ENCODE results near the gene CCDC6.
"Not testable (repeated sequence)": the region's sequence is repeated elsewhere in the genome, so short reads cannot be mapped to it uniquely, and the experiment has no call there.

CCDC6 gene

DNA sequence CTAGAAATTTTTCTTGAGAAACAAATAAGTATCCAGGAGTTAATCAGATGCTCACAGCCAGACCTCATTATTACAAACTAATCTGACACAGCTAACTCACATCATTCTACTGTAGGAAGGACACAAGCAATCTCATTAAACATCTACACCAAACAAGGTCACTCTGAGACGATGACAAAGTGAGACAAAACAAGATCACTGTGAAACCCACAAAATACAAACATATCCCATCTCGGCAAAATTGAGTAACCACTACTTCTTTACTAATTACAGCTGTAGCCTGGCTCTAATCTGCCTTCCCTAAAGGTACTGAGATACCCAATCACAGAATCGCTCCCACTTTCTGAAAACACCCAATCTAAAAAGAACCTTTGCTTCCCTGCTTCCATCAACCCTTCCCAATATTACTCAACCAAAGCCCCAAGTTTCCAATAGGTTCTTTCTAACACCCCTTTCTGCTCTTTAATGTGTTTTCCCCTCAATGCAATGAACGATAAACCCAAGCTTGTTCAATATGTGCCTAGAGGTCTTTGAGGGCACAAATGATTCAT lies 26.9 kb downstream of the CCDC6 start:
- DNase-seq, result no peak

DNA sequence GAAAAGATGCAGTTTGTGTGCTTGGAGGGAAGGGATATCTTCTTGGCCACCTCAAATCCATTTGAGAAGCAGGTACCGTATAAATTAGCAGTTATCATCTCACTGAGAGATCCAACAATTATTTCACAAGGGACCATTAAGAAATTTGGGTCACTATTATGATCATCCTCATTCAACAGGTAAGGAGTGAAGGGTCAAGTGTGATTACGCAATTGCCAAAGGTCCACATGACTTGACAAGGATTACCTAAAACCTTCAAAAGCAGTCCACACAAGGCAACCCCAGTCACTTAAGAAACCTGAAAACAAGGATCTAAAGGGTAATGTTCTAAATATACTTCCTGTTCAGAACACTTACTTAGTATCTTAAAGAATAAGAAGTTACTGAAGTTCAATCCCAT lies 27.4 kb downstream of the CCDC6 start:
- no peak for DNase-seq

DNA sequence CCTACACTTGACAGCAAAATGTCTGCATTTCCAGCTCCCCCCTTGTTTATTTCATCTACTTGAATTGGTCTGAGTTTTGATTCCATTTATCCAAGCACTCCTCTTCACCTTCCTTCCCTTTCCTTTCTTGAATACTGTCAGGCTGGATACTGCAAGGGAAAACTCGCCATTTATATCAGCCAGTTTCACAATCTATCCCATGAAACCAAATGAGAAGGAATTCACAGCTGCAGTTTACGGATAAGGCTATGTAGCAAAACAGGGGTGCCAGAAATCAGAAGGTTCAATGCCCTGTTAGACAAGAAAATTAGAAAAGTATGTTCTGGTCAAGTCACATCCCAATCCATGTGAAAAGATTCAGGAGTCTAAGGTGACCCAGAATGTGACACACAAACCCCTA lies 28.1 kb downstream of the CCDC6 start:
- DNase-seq, result no peak

DNA sequence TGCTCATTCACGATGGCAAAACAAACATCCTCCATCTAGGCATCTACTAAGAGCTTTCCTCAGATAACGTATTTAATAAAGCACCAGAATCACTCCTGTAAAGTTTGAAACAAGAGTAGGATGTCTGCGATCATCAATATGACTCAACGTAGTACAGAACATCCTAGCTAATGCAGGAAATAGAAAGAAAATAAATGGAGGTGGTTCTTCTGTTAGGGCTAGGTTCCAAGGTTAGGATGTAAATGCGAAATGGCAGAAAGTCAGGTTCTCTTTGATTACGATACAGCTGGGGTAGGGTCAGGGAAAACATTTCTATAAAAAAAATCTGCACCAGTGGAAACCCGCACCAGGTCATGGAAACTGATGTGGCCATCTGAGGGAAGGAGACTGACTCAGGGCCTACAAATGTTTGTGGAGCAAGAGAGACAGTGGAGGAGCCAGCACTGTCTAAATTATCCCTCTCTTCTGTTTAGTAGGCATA lies 29.1 kb downstream of the CCDC6 start:
- no peak for DNase-seq

DNA sequence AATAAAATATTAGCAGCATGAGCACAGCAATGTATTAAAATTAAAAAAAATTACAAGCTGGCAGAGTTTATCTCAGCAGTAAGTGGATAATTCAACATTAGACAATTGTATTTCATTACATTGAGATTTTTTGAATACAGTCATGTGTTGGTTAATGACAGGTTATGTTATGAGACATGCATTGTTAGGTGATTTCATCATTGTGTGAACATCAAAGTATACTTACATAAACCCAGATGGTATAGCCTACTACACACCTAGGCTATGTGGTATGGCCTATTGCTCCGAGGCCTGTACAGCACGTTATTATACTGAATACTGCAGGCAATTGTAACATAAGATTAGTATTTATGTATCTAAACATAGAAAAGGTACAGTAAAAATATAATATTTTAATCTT lies 29.7 kb downstream of the CCDC6 start:
- no peak for DNase-seq

DNA sequence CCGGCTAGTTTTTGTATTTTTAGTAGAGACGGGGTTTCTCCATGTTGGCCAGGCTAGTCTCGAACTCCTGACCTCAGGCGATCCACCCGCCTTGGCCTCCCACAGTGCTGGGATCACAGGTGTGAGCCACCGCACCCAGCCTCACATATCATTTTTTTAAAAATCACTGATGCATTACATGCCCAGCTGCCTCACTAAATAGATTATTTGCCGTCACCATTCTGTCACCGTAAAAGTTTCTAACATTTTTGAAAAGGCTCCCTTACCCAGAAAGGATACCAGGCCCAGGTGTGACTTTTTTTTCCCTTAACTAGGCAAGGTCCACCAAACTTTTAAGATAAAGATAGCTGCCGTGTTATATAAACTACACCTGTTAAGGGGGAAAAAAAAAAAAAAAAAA lies 30.1 kb downstream of the CCDC6 start:
- DNase-seq, result not testable (repeated sequence)

DNA sequence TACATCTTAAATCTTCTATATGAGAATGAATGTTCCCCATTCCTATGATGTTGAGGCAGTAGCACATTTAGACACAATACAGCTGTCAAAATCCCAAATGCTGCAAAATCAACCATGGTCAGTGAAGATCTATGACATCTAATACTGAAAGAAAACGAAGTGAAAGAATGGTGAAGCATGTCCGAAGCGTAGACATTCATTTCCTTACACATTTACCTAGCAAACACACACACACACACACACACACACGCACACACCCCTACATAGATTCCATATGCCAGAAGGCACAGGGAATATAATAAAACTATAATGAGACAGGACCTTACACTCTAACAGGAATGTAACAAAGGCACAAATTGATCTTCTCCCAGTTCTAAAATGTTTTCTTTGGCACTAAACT lies 32.5 kb downstream of the CCDC6 start:
- no peak for DNase-seq

DNA sequence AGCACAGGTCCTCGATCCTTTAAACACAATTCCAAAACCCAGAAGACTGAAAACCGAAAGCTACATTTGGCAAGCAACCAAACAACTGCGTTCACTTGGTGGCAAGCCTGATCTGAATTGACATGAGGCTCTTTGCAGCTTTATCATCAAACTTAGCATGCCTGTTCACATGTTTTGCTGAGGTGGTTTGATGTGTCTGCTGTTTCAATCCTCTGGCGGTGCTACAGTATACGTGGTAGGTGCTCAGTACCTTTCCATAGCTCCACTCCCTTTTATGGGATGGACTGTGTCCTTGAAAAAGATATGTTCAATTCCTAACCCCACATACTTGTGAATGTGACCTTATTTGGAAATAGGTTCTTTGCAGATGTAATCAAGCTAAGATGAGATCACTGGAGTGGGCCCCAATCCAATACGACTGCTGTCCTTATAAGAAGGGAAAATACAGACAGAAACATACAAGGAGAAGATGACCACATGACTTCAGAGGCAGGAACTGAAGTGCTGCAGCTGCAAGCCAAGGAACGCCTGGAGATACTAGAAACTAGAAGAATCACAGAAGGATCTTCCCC lies 33.4 kb downstream of the CCDC6 start:
- DNase-seq, result no peak

DNA sequence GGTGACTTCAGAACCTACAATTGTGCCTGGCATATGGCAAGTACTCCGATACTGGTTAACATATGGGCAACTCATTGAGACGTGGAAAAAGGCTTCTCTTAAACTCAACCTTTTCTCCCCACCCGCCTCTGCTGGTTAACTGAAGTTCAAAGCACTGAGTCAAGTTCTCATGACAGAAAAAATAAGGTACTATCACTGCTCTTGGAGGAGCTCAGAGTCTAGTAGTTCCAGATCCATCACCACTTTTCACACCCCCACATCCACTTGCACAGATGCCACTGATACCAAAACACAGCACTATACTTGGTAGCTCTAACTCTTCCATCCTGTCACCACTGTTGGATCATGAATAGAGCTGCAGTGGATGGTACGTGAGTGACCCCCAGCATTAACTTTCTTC lies 36.2 kb downstream of the CCDC6 start:
- no peak for DNase-seq

DNA sequence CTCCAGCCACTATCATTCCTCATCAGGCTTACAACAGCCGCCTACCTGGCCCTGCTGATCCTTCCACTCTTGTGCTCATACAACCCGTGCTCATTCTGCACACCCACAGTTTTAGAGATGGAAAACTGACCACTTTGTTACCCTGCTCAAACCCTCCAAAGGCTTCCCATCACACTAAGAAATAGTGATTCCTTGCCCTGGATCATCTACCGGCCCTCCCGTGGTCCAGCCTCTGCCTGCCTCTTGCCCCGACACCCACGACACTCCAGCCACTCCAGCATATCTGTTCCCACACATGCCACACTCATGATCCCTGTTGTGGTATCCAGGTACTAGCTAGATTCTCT lies 36.8 kb downstream of the CCDC6 start:
- DNase-seq, result no peak

DNA sequence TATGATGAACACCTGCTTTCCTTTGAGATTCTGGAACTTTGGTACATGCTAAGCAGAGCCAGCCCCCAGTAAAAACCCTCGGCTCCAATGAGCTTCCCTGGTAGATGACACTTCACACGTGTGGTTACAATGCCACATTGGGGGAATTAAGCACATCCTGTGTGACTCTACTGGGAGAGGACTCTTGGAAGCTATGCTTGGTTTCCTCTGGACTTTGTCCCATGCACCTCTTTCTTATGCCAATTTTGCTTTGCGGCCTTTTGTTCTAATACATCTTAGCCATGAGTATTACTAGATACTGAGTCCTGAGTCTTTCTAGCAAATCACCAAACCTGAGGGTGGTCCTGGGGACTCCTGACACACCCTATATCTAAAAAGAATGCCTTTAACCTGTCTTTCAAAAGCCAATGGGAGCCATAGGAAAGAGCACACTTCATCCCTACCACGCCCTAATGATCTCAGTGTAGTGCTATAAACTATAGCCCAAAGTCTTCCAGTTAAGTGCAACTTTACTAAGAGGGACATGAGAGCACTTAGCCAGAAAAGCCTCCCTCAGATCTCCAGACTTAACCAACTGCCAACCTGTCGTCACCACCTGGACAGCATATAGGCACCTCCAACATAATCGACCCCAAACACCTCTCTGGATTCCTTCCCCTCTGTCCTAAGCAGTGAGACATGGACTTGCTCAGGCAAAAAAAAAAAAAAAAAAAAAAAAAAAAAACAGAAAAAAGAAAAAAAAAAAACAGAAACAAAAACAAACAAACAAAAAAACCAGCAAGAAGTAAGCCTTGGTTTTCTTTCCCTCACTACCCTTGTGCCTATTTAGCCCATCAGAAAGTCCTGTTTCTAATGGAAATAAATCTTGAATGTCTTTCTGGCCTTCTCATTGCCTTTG lies 37.4 kb downstream of the CCDC6 start:
- no peak for DNase-seq

DNA sequence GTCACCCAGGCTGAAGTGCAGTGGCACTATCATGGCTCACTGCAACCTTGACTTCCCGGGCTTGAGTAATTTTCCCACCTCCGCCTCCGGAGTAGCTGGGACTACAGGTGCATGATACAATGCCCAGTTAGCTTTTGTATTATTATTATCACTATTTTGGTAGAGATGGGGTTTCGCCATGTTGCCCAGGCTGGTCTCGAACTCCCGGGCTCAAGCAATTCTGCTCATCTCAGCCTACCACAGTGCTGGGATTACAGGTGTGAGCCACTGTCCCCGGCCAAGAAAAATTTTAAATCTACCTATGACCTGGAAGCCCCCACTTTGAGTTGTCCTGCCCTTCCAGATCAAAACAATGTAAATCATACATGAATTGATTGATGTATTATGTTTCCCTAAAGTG lies 38.8 kb downstream of the CCDC6 start:
- no peak for DNase-seq

DNA sequence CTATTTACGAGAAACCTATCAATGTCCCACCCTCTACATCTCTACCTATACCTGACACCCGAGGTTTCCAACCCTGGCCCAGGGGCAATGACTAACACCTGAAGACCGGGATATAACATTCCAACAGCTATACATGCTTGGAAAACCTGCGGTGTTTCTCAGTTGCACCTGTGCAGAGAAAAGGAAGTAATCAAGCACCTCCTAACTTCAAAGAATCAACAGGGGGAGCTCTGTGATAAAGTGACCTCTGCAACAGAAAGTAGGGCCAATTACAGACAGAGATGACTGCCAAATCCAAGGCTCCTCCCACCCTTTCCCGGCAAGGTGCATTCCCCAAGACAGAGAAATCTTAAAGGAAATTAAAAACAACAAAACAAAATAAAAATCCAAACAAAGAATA lies 41.3 kb downstream of the CCDC6 start:
- no peak for DNase-seq

DNA sequence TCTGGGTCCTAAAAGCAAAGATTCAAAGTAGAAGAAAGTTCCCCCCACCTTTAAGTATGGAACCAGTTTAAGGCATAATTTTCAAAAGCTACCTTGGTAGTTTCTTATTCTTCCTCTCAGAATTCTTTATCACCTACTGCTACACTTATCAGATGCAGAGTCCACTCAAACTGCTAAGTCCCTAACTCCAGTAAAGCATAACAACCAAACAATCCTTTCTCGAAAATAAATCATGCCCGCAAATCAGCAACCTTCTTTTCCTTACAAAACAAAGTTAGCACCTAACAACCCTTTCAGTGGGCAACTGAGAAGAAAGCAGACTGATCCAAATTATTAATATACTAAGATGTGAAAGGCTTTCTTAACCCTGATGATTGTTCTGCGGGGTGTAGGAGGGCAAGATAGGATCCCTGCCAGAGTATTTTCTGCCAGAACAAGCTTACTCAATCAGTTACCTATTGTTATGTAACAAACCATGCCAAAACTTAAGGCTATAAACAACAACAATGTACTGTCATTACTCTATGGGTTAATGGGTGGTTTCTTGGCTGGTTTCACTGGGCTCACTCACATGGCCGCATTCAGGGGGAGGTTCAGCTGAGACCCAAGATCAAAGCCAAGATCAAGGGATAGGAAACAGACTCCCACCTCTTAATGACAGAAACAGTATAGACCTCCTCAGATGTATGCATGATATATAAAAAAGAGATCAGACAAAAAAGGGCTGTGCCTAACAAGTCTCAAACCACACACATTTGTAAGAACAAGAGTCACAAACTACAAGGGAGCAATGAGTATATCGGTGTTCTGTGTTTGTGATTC lies 42.0 kb downstream of the CCDC6 start:
- no peak for DNase-seq

DNA sequence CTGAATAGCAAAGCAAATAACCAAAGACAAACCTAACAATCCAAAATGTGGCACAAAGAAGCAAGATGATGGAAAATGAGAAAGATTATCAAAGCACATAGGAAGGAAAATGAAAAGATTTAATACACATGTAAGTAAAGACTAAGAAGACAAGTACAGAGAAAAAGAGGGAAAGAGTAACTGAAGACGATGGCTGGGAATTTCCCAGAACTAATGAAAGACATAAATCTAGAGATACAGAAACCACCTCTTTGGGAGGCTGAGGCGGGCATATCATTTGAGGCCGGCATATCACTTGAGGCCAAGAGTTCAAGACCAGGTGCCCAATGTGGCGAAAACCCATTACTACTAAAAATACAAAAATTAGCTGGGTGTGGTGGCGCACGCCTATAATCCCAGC lies 46.8 kb downstream of the CCDC6 start:
- DNase-seq, result no peak

DNA sequence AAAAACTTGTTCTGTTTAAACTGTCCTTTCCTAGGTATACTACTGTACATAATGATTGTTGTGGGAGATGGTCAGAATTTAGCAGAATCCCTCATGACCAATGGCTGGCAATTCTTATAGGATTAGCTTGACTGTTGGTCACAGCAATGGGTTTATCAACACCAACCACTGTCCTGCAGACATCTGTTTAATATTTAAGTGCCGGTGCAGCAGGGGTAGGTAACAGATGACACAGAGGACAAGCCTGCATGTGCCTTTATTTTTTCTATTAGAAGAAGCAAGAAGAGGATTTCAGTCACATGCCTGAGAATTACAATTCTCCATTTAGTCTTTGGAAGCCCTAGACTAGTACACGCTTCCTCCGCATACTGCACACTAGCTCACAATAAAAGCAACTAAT lies 48.4 kb downstream of the CCDC6 start:
- no peak for DNase-seq

DNA sequence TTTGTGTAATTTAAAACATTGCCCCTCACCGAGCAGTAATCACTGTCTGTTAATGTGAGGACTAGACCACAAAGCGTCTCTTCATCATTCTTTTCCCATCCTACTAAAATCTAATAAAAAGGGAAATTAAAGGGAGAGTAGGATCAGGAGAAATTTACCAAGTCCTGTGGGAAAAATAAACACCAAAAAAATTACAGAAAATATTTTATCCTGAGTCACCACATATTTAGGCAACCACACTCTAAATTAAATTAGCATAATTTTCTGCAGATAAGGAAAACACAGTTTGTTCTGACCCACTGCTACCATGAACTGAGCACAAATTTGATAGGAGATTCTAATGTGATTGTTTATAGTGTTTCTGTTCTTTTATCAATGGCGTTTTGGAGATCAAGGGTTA lies 49.3 kb downstream of the CCDC6 start:
- no peak for DNase-seq

DNA sequence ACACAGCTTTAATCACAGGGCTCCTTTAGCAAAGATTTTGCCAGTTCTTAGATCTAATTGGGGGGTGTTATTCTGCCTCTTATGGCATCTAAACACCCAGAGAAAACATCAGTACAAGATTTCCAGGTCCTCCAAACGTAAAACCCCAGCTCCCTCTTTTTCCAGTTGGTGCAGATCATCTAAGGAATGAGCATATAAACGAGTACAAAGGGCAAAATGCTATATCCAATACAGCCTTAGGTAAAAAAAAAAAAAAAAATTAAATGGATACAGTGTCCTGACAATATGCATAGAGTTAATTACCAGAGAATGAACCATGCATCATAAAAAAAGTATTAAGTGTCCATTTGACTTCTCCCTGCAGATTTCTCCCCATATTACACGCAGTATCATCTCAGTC lies 50.3 kb downstream of the CCDC6 start:
- no peak for DNase-seq

DNA sequence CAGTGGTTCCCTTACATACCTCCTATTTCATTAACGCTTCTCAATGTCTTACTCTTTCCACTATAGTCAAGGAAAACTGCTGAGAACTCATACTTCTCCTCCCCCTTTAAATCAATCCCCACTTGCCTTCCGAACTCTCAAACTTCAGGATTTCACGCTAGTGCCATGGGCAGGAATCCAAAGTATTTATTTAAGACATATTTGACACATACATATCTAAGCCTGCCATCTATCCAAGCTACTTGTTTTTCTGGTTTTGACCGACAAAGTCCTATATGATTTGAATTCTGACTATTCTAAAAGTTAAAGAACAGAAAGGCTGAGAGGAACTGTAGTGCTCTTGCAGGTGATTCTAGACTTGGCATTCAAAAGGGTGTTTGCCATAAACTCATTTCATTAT lies 51.8 kb downstream of the CCDC6 start:
- no peak for DNase-seq

DNA sequence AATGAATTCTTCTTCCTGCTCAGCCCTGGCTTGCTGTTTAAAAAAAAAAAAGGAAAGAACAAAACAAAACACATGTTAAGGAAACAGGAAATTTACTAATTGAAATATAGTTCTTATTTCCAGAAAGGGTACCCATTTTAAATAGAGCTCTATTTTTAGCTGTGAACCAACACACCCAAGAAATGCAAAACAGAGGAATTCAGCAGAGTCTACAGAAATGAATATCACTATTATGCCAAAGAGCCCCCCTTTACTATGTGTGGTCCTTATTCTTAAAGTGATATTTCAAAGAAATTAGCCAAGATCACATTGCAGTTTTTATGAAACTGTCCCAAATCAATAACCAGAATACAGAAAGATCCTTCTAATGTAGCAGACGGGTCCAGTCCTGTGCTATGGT lies 53.7 kb downstream of the CCDC6 start:
- no peak for DNase-seq

DNA sequence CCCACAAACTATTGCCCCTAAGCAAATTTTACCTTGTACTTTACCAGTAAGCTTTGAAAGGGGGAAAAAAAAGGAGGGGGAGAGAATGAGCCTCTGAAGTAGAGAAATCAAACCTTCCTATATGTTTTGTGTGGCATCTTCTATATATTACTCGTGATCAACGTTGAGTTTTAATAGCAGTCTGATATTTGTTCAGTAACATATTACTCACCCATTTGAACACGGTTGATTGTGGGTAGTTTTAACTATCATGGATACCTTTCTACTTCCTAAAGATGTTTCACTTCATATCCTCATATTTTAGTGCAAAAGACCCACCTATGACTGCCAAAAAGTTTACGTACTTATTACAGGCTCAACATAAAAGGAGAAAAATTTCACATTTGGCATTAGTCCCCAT lies 54.5 kb downstream of the CCDC6 start:
- no peak for DNase-seq

DNA sequence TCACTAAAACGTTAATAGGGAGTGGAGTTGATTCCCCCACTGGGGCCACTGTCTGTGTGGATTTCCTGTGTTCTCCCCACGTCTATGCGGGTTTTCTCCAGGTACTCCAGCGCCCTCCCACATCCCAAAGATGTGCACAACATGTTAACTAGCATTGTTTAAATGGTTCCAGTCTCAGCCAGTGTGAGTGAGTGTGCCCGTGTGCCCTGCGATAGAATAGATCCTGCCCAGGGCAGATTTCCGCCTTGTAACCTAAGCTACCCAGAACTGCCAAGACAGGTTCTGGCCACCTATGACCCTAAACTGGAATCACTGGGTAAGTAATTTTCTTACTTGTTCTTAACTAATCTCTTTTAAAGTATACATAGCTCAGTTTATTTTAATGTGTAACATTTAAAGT lies 58.5 kb downstream of the CCDC6 start:
- no peak for DNase-seq

DNA sequence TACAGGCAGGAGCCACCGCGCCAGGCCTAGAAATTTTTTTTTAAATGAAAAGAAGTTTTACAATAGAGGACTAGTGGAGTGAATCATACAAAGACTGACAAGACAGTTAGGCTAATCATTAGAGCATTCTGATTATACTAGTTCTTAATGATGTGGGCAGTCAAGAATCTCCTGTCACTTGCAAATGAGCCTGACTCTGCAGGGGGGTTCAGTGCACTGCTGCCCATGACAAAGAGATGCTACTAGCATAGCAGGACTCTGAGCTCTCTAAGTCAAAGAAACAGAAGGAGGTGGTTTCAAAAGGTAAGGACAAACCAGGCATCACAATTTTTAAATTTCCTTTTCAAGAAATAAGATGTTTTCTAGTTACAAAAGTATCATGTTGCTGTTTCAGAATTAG lies 59.0 kb downstream of the CCDC6 start:
- DNase-seq, result no peak

DNA sequence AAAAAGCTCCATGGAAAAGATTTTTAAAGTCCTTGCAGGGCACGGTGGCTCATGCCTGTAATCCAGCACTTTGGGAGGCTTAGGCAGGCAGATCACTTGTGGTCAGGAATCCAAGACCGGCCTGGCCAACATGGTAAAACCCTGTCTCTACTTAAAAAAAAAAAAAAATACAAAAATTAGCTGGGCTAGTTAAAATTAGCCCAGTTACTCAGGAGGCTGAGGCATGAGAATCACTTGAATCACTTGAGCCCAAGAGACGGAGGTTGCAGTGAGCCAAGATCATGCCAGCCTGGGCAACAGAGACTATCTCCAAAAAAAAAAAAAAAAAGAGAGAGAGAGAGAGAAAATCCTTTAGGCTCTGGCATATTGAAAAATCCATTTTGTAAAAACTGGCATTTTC lies 61.9 kb downstream of the CCDC6 start:
- DNase-seq, result no peak
